Measurements from ENCODE around the gene LDLRAD1. TPM values are rescaled to one million over a fixed set of nuclear protein-coding genes. Genes with fewer than 3 reads are reported as not detected.
"Not testable (repeated sequence)": the region's sequence is repeated elsewhere in the genome, so short reads cannot be mapped to it uniquely, and the experiment has no call there.

The LDLRAD1 gene
- total RNA-seq, 4 donors from 2014 or later = not detected

DNA sequence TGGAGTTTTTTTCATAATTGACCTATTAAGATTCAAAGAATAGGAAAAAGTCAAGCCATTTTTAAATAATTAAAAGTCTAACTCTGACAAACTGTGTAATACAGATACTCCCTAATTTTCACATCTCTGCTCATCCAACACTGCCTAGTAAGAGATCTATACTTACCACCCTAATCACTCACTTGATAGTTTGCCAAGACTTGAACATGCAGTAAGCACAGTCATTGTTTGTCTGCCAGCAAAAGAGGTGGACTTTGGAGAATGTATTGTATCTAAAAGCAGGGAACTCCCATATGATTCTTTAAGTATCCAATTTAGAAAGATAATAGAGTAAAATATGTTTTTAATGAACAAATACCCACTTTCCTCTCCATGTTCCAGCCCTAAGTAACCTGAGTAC is 19.5 kb upstream of the LDLRAD1 start:
- no peak for ATAC-seq (ENCODE audit: low FRiP score)
- DNase-seq (ENCODE audit: low spot score) = no peak
- TF ChIP-seq, protein P1, sequence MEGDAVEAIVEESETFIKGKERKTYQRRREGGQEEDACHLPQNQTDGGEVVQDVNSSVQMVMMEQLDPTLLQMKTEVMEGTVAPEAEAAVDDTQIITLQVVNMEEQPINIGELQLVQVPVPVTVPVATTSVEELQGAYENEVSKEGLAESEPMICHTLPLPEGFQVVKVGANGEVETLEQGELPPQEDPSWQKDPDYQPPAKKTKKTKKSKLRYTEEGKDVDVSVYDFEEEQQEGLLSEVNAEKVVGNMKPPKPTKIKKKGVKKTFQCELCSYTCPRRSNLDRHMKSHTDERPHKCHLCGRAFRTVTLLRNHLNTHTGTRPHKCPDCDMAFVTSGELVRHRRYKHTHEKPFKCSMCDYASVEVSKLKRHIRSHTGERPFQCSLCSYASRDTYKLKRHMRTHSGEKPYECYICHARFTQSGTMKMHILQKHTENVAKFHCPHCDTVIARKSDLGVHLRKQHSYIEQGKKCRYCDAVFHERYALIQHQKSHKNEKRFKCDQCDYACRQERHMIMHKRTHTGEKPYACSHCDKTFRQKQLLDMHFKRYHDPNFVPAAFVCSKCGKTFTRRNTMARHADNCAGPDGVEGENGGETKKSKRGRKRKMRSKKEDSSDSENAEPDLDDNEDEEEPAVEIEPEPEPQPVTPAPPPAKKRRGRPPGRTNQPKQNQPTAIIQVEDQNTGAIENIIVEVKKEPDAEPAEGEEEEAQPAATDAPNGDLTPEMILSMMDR (IDR thresholded peaks at IDR 0.05) = no peak

- ATAC-seq (ENCODE audit: low FRiP score) (no peak), DNase-seq (ENCODE audit: low spot score) (no peak)
- TF ChIP-seq, protein P1 (IDR thresholded peaks at IDR 0.05) = no peak
Measured at GRCh38 chr1:54028306-54029251, 10.6 kb upstream of the LDLRAD1 start.

GRCh38 chr1:54027848-54028247 is 9.9 kb upstream of the LDLRAD1 start:
- TF ChIP-seq, protein P1 (IDR thresholded peaks at IDR 0.05) = no peak
- ATAC-seq (ENCODE audit: low FRiP score) (no peak), DNase-seq (ENCODE audit: low spot score) (no peak)

DNA sequence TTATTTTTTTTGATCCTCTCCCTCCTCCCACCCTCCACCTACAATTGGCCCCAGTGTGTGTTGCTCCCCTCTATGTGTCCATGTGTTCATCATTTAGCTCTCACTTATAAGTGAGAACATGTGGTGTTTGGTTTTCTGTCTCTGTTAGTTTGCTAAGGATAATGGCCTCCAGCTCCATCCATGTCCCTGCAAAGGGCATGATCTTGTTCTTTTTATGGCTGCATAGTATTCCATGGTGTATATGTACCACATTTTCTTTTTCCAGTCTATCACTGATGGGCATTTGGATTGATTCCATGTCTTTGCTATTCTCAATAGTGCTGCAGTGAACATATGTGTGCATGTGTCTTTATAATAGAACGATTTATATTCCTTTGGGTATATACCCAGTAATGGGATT is 6.8 kb upstream of the LDLRAD1 start:
- DNase-seq (ENCODE audit: low spot score); ATAC-seq (ENCODE audit: low FRiP score): not testable (repeated sequence)

DNA sequence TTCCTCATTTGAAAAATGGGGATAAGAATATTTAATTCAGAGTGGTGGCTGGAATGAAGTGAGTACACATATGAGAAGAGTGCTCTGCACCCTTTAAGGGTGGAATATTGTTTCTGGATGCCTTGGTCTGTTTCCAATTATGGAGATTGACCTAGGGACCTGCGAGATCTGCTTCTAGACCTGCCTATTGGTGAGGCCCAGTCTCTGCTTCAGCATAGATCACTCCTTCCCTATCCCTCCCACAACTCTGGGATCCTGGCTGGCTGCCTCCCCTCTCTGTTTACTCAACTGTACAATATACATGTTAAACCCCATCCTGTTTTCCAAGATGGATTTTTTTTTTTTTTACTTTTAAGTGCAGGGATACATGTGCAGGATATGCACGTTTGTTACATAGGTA is 6.4 kb upstream of the LDLRAD1 start:
- ATAC-seq (ENCODE audit: low FRiP score) (no peak), DNase-seq (ENCODE audit: low spot score) (no peak)
- TF ChIP-seq, protein P1 (IDR thresholded peaks at IDR 0.05) = no peak

GRCh38 chr1:54019562-54020176 is 1.7 kb upstream of the LDLRAD1 start:
- not testable (repeated sequence) for ATAC-seq (ENCODE audit: low FRiP score); DNase-seq (ENCODE audit: low spot score)

DNA sequence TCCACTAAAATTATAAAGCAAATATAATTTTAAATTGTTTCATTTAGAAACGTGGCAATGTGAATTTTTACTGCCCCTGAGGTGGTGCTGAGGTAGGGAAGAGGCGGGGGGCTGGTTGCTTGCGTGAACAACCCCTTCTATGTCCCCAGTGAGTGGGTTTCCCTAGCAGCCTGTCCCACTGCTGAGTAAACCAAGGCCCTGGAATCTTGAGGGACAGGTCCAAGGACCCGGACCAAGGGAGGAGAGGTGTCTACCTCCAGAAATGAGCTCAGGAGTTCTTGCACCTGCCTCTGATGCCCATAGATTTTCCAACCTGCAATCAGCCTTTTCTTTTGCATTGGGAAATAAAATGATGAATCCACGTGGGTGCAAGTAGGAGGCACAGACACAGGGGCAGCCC is 649 bp upstream of the LDLRAD1 start:
- ATAC-seq (ENCODE audit: low FRiP score) (no peak), DNase-seq (ENCODE audit: low spot score) (no peak)
- TF ChIP-seq, protein P1 (IDR thresholded peaks at IDR 0.05) = no peak

All from omental fat pad (tissue), 4 donors.